ENCODE results near the gene C9.
"Not testable (repeated sequence)": the region's sequence is repeated elsewhere in the genome, so short reads cannot be mapped to it uniquely, and the experiment has no call there.

C9 gene

GRCh38 chr5:39340506-39340905, 23.8 kb downstream of the C9 start:
- no peaks in the 10 kb centered on the region for H3K9me3 ChIP-seq (ENCODE audit: insufficient read depth, low read length)
- no peaks in the 10 kb centered on the region for H3K36me3 ChIP-seq (ENCODE audit: low read length)
- no peak overlapping the region for H2AFZ ChIP-seq (ENCODE audit: low read depth, low read length, severe bottlenecking)
- TF ChIP-seq EZH2phosphoT487 (conservative IDR thresholded peaks at IDR 0.05; ENCODE audit: low read length): no peak
- TF ChIP-seq, protein P1, sequence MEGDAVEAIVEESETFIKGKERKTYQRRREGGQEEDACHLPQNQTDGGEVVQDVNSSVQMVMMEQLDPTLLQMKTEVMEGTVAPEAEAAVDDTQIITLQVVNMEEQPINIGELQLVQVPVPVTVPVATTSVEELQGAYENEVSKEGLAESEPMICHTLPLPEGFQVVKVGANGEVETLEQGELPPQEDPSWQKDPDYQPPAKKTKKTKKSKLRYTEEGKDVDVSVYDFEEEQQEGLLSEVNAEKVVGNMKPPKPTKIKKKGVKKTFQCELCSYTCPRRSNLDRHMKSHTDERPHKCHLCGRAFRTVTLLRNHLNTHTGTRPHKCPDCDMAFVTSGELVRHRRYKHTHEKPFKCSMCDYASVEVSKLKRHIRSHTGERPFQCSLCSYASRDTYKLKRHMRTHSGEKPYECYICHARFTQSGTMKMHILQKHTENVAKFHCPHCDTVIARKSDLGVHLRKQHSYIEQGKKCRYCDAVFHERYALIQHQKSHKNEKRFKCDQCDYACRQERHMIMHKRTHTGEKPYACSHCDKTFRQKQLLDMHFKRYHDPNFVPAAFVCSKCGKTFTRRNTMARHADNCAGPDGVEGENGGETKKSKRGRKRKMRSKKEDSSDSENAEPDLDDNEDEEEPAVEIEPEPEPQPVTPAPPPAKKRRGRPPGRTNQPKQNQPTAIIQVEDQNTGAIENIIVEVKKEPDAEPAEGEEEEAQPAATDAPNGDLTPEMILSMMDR (IDR thresholded peaks at IDR 0.05; ENCODE audit: insufficient read depth, low read length, poor library complexity, severe bottlenecking): no peak
- no peaks in the 10 kb centered on the region for H3F3A ChIP-seq (ENCODE audit: insufficient read depth)
- no peaks in the 10 kb centered on the region for H3K9me2 ChIP-seq (replicated peaks; ENCODE audit: insufficient read depth, low read length)
- no peaks in the 10 kb centered on the region for H3K79me2 ChIP-seq (ENCODE audit: insufficient read depth, low read length)
- no peak overlapping the region for H3K9ac ChIP-seq (ENCODE audit: low read length)
- no peak overlapping the region for H3K4me2 ChIP-seq (ENCODE audit: low read depth, low read length, poor library complexity, severe bottlenecking)
- no peaks in the 10 kb centered on the region for H3K27me3 ChIP-seq (ENCODE audit: low read length)
- H3K27ac ChIP-seq (ENCODE audit: low read depth, low read length): no peak overlapping the region
- H4K20me1 ChIP-seq (ENCODE audit: low read depth, low read length): no peaks in the 10 kb centered on the region
- no peak overlapping the region for H3K4me3 ChIP-seq (ENCODE audit: insufficient read depth, low read length, poor library complexity, severe bottlenecking)

DNA sequence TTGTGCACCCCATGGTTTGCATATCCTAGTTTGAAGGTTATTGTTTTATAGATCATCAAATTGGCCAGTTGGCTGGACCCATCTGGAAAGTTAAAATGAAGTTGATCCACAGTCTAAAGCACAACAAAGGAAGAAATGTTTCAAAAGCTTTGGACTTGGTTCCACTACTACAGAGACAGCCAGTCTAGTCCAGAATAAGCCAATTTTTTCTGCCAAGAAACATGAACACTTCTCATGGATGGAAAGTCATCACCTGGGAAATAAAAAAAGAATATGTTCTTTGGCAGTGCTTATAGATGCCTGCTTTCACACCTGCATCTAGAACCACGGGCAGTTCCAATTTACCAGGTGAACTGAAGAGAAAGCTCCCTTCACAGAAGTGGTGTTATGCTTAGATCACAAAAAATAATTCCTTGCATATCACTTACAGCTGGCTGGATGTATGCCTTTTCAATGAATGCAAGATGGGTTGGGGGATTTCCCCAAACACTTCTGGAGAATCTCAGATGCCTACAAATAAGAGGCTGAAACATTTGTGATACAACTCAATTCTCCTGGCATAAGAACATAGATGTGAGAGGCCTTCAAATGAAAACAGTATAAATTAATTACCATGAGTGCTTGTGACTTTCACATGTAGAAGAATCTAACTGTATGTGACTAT, 26.9 kb downstream of the C9 start:
- no peak overlapping the region for H2AFZ ChIP-seq (ENCODE audit: low read depth, low read length, severe bottlenecking)
- H3K79me2 ChIP-seq (ENCODE audit: insufficient read depth, low read length): no peaks in the 10 kb centered on the region
- H4K20me1 ChIP-seq (ENCODE audit: low read depth, low read length): no peaks in the 10 kb centered on the region
- TF ChIP-seq, protein P1 (IDR thresholded peaks at IDR 0.05; ENCODE audit: insufficient read depth, low read length, poor library complexity, severe bottlenecking): no peak
- no peak for TF ChIP-seq EZH2phosphoT487 (conservative IDR thresholded peaks at IDR 0.05; ENCODE audit: low read length)
- H3K9me2 ChIP-seq (replicated peaks; ENCODE audit: insufficient read depth, low read length): no peaks in the 10 kb centered on the region
- H3K9me3 ChIP-seq (ENCODE audit: insufficient read depth, low read length): no peaks in the 10 kb centered on the region
- no peaks in the 10 kb centered on the region for H3F3A ChIP-seq (ENCODE audit: insufficient read depth)
- H3K4me3 ChIP-seq (ENCODE audit: insufficient read depth, low read length, poor library complexity, severe bottlenecking): no peak overlapping the region
- H3K9ac ChIP-seq (ENCODE audit: low read length): no peak overlapping the region
- no peak overlapping the region for H3K4me2 ChIP-seq (ENCODE audit: low read depth, low read length, poor library complexity, severe bottlenecking)
- H3K27me3 ChIP-seq (ENCODE audit: low read length): no peaks in the 10 kb centered on the region
- no peak overlapping the region for H3K27ac ChIP-seq (ENCODE audit: low read depth, low read length)
- H3K36me3 ChIP-seq (ENCODE audit: low read length): no peaks in the 10 kb centered on the region

DNA sequence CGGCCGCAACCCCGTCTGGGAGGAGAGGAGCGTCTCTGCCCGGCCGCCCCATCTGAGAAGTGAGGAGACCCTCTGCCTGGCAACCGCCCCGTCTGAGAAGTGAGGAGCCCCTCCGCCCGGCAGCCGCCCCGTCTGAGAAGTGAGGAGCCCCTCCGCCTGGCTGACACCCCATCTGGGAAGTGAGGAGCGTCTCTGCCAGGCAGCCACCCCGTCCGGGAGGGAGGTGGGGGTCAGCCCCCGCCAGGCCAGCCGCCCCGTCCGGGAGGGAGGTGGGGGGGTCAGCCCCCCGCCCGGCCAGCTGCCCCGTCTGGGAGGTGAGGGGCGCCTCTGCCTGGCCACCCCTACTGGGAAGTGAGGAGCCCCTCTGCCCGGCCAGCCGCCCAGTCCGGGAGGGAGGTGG, 30.0 kb downstream of the C9 start:
- H3K27ac ChIP-seq (ENCODE audit: low read depth, low read length); H3K9me3 ChIP-seq (ENCODE audit: insufficient read depth, low read length); H4K20me1 ChIP-seq (ENCODE audit: low read depth, low read length); H3K79me2 ChIP-seq (ENCODE audit: insufficient read depth, low read length); H3K9me2 ChIP-seq (replicated peaks; ENCODE audit: insufficient read depth, low read length); H3K4me2 ChIP-seq (ENCODE audit: low read depth, low read length, poor library complexity, severe bottlenecking); H3K27me3 ChIP-seq (ENCODE audit: low read length); H3K36me3 ChIP-seq (ENCODE audit: low read length); H3K4me3 ChIP-seq (ENCODE audit: insufficient read depth, low read length, poor library complexity, severe bottlenecking); H2AFZ ChIP-seq (ENCODE audit: low read depth, low read length, severe bottlenecking); H3K9ac ChIP-seq (ENCODE audit: low read length); H3F3A ChIP-seq (ENCODE audit: insufficient read depth): not testable (repeated sequence)

DNA sequence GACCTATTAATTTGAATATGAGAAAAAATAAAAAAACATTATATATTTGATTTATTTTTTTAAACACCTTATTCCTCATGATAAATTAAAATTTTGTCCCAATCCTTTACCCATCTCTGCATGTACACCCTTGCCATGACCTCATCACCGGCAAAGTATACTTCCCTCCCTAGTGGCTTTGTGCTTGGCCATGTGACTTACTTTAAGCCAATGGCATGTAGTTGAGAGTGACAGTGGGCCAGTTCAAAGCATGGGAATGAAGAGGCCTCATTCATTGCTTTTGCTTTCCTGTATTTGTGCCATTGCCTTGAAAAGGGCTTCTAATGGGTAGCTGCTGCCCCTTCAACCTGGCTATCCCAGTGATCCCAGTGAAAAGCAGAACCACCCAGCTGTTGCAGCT, 31.2 kb downstream of the C9 start:
- Histone ChIP-seq H3K9ac (ENCODE audit: low read length) (no peak overlapping the region), H3K27me3 (ENCODE audit: low read length) (no peaks in the 10 kb centered on the region), H3K27ac (ENCODE audit: low read depth, low read length) (no peak overlapping the region), H4K20me1 (ENCODE audit: low read depth, low read length) (no peaks in the 10 kb centered on the region), H3K9me3 (ENCODE audit: insufficient read depth, low read length) (no peaks in the 10 kb centered on the region), H3K36me3 (ENCODE audit: low read length) (no peaks in the 10 kb centered on the region), H2AFZ (ENCODE audit: low read depth, low read length, severe bottlenecking) (no peak overlapping the region), H3F3A (ENCODE audit: insufficient read depth) (no peaks in the 10 kb centered on the region), H3K79me2 (ENCODE audit: insufficient read depth, low read length) (no peaks in the 10 kb centered on the region), H3K4me3 (ENCODE audit: insufficient read depth, low read length, poor library complexity, severe bottlenecking) (no peak overlapping the region), H3K9me2 (replicated peaks; ENCODE audit: insufficient read depth, low read length) (no peaks in the 10 kb centered on the region), H3K4me2 (ENCODE audit: low read depth, low read length, poor library complexity, severe bottlenecking) (no peak overlapping the region)
- TF ChIP-seq EZH2phosphoT487 (conservative IDR thresholded peaks at IDR 0.05; ENCODE audit: low read length): no peak
- TF ChIP-seq, protein P1 (IDR thresholded peaks at IDR 0.05; ENCODE audit: insufficient read depth, low read length, poor library complexity, severe bottlenecking): no peak

Measured in SU-DHL-6 (cell line).